SKM-1 (cell line): ENCODE measurements around the gene XPR1.

Experiments
- DNase-seq: peaks from one replicate; lab custom pipeline; 2025; ENCODE audit not compliant: unreplicated experiment; lab: John Stamatoyannopoulos, UW

Gene XPR1

DNA sequence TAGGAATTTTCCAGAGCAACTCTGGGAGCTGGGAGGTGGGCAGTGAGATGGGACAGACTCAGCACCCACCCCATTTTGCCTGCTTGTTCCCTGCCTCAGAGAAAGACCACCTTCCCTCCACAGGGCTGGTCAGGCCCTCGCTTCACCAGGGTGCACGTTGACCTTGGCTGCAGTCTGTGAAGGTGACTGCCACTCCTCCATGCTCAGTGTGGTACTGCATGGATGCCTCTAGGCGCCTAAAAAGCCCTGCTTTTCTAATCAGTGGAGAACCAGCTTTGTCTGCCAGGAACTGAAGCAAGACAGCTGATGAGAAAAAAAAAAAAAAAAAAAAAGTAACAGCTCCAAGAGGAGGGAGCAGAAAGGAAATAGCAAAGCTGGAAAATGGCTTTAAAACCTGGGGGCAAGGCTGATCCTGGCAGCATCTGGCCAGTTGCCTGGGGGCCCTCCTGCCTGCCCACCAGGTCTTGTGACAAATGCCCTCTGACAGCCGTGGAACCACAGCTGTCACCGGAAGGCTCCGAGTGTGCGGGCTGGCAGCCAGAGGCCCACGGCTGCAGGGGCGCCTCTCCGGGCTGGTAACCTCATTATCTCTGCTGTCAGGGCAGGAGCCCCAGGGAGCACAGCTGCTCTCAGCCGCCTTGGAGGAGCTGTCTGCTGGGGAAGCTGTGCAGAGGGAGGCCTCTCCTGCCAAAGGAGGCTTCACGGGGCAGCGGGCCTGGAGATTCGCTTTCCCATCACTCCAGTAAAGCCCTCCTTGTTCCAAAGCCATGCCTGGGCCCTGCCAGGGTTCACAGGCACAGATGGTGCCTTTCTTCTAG is 294.6 kb downstream of the XPR1 start:
- DNase-seq: no peak

DNA sequence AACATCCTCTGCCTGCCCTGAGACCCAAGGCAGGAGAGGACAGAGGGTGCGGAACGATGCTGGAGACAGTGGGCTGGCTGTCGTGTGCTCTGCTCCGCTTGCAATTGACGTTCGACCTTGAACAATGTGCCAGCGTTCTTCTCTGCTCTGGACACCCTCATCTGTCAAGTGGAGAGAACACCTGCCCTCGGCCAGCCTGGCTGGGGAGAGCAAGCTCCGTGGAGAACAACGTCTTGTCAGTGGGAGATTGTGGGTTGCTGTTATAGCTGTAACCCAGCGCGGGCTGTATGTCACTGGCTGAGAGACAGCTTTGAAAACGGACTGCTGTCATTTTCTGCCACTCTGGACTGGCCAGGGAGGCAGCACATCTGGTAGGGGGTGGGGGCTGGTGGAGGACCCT is 295.5 kb downstream of the XPR1 start:
- DNase-seq: no peak

- no peak for DNase-seq
Observed at GRCh38 chr1:180927841-180928240, 296.0 kb downstream of the XPR1 start.

DNA sequence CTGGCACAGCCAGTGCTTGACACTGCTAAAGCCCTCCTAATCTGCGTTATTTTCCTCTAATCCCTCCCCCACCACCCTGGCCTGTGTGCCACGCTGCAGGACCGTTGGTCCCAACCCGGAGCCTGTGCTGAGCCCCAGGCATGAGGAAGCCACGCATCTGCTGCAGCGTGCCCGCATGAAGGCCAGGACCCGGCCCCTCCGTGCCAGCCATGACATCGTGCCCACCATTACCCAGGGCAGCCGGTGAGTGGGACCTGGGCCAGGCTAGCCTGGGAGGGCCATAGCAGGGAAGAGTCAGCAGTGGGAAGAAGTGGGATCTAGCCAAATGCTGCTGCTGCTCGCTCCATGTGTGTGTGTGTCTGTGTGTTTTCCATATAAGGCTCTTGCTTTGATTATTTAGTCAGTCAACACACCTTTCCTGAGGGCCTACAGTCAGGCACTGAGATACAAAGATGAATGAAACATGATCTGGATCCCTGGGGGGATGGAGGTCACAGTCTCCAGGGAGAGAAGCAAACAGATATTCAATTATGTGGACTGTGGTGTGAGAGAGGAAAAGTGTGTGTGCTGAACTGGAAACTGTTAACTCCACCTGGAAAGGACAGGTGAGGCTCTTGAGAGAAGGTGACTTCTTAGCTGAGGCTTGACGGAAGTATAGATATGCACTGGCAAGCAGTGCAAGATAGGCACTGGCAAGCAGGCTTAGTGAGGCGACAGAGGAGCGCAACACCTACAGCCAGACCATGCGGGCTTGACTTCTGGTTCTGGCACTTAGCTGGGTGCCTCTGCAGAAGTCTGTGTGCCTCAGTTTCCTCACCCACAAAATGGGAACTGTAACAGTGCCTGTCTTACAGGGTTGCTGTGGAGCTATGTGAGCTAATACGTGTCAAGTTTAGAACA is 296.8 kb downstream of the XPR1 start:
- no peak for DNase-seq

- DNase-seq: no peak
Observed at GRCh38 chr1:180929389-180929788, 297.6 kb downstream of the XPR1 start.

- DNase-seq: no peak
Observed at GRCh38 chr1:180930687-180931086, 298.9 kb downstream of the XPR1 start.

DNA sequence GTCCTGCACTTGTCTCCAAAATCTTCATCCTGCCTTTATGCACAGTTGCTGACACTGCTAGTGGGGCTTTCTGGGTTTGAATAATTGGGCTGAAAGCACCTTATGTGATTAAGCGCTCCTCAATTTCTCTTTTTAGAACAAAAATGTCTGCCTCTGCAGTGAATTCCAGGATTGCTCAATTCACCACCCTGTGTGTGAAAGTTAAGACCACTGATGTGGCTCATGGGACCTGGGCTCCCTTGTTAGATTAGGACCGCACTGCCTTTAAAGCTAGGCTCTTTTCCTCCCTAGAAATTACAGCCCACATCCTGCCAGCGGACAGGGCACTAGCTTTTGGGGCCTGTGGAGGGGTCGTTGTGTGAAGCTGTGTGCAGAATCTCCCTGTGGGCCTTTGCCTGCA is 299.7 kb downstream of the XPR1 start:
- DNase-seq: no peak

- DNase-seq: no peak
Observed at GRCh38 chr1:180932378-180932777, 300.6 kb downstream of the XPR1 start.

DNA sequence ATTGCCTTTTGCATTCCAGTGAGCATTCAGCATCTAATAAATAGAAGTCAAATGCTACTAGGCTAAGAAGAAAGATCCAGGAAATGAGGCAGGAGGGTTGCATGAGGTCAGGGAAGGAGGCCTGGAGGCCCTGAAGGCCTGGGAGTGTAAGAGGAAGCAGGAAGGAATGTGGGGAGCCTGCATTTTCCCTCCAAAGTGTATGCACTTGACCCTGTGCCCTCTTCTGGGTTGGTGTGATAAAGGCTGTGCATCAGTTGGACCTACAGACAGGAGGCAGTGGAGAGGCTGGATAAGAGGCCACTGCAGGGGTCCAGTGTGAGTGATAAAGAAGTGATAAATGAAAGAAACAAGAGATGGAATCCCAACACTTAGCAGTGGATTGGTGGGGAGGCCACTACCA is 301.3 kb downstream of the XPR1 start:
- no peak for DNase-seq

GRCh38 chr1:180934563-180934962 is 302.7 kb downstream of the XPR1 start:
- DNase-seq: no peak

GRCh38 chr1:180935326-180936109 is 303.7 kb downstream of the XPR1 start:
- DNase-seq: no peak

DNA sequence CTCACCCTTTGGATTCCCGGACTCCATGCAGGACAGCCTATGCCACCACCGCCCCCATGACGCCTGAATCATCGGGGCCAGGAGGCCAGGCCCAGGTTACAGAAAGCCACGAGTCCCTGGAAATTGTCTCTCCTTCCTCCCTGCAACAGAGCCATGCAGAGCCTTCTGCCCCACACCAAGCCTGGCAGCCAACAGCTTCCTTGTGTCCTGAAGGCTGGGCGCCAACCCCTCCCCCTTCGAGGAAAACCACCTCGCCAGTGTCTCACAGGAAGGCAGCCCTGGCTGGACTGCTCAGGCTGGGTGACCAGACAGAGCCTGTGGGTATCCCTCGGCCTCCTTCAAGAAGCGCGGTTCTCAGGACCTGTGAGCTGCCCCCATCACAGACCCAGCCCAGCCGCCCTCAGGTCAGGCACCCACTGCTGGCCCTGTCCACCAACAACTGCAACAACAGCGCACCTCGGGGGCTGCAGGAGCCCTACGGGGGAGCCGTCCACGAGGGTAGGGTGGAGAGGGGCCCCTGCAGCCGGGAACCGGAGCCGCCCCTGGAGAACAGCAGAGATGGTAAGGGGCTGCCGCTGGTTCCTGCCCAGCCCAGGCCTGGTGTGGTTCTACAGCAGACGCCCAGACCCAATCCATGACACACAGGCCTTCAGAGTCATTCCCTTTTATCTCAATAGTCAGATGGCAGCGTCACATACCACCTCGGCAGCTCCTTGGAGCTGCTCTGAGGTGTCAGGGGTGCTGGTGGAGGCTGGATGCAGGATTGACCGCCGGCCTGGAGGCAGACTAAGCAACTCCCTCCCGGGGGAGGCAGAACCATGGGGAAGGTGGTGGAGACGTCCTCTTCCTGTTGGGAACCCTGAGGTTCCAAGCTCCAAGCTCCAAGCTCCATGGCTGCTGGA is 304.5 kb downstream of the XPR1 start:
- no peak for DNase-seq

DNA sequence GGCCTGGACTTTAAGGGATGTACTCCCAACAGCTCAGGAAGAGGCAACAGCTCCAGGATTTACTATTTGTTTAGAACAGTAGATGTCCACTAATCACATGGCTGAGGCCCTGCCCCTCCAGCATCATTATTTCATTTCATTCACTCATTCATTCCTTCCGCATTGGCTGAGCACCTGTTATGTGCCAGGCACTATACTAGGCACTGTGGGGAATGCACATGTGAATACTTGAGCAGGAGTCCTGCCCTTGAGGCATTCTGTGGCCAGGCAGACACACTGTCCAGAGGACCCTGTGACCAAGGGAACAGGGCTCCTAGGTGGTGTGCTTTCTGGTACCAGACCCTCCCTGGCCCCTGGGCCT is 305.2 kb downstream of the XPR1 start:
- no peak for DNase-seq

- DNase-seq: no peak
Observed at GRCh38 chr1:180937624-180938225, 305.9 kb downstream of the XPR1 start.

- DNase-seq: no peak
Observed at GRCh38 chr1:180939073-180939710, 307.4 kb downstream of the XPR1 start.

GRCh38 chr1:180939711-180940103 is 307.9 kb downstream of the XPR1 start:
- DNase-seq: no peak
